ENCODE results near the gene POLR1F.

POLR1F gene

GRCh38 chr7:19728716-19729115, 19.9 kb upstream of the POLR1F start:
- no peak for FAIRE-seq

DNA sequence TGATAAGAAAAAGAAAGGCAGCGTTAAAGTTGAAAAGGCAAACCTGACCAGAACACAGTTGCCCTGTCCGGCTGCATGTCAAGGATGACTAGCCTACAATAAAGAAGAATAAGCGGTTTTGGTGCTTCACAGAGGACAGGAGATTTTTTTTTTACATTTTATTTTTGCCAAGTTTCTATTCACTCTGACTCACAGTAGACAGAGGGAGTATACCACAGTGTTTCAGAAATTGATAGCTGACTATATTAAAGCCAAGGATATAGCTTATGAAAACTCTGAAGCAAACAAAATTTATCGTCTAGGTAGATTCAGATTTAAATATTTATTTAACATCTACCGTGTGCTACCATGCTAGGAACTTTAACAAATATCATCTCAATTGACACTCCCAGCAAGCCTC, 16.9 kb upstream of the POLR1F start:
- no peak for DNase-seq (ENCODE audit: insufficient read length, low spot score)
- FAIRE-seq: no peak
- no peak for TF ChIP-seq CTCF (IDR thresholded peaks at IDR 0.05; ENCODE audit: insufficient read depth, missing control alignments)

More at GRCh38 chr7:19728716-19729115, 19.9 kb upstream of the POLR1F start:
- DNase-seq (ENCODE audit: insufficient read length, low spot score): no peak
- no peak for TF ChIP-seq CTCF (IDR thresholded peaks at IDR 0.05; ENCODE audit: insufficient read depth, missing control alignments)

DNA sequence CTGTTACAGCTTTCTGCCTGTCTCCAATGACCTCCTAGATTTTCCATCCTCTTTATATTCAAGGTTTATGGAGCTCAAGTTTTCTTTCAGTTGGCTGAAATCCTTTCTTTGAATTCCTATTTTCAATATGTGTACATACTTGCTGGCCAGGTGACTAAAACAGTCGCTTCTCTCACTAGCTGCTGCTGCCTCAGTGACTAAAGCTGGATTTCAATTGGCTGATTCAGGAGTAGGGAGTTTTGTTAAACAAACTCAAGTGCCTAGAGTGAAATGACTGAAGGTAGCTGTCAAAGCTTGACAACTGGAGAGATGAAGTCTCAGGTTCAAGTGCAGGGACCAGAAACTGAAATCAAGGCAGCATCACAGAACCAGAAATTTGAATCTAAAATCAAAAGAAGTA, 6.7 kb upstream of the POLR1F start:
- DNase-seq (ENCODE audit: insufficient read length, low spot score): no peak
- FAIRE-seq: no peak
- TF ChIP-seq CTCF (IDR thresholded peaks at IDR 0.05; ENCODE audit: insufficient read depth, missing control alignments): no peak

DNA sequence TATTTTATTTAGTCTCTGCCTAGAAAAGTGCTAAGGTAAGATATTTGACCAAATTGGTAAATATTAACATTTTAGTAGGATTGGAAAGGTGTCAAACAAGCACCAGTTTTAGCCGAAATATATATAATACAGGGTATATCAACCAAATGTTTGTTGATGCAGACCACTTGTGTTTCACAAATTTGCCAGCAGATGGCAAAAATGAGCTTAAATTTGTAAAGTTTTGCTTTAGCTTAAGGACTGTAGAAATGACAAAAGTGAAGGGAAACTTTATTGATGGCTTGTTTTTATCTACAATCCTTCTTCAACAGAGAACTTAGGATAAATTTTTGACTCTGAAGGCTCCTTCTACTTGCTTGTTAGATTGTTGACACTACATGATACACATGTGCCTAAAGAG, 4.8 kb upstream of the POLR1F start:
- DNase-seq (ENCODE audit: insufficient read length, low spot score) (no peak), FAIRE-seq (peak; percentile 69)
- TF ChIP-seq CTCF (IDR thresholded peaks at IDR 0.05; ENCODE audit: insufficient read depth, missing control alignments): peak; percentile 50

- FAIRE-seq (no peak), DNase-seq (ENCODE audit: insufficient read length, low spot score) (no peak)
- TF ChIP-seq CTCF (IDR thresholded peaks at IDR 0.05; ENCODE audit: insufficient read depth, missing control alignments): no peak
Measured at GRCh38 chr7:19709249-19709578, 377 bp upstream of the POLR1F start.

GRCh38 chr7:19707240-19707639, 1.6 kb downstream of the POLR1F start:
- DNase-seq (ENCODE audit: insufficient read length, low spot score) (no peak), FAIRE-seq (no peak)
- TF ChIP-seq CTCF (IDR thresholded peaks at IDR 0.05; ENCODE audit: insufficient read depth, missing control alignments): no peak

DNA sequence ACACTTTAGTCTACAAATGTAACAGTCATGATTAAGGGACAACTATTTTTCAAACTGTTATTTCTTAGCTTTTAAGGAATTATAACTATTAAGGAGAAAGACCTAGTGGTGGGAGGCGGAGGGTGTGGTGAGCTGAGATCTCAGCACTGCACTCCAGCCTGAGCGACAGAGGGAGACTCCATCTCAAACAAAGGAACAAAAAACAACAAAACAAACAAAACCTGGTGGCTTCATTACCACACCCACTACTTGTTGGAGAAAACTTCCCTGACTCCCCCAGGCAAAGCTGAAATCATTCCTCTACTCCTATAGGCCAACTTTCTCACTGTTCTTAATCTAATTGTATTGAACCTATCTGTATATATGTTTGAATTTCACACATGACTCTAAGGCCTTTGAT, 3.2 kb downstream of the POLR1F start:
- FAIRE-seq: no peak
- no peak for DNase-seq (ENCODE audit: insufficient read length, low spot score)
- TF ChIP-seq CTCF (IDR thresholded peaks at IDR 0.05; ENCODE audit: insufficient read depth, missing control alignments): no peak

All from D721Med (cell line).